NK-92 treated with Interleukin-12 subunit alpha and Interleukin-12 subunit beta, amount 100 ng/mL, for 24 hours (cell line): Measurements from ENCODE around the gene ARPC5.

Experiments
- DNase-seq: peaks from one replicate; lab custom pipeline; 2025; lab: John Stamatoyannopoulos, UW

The ARPC5 gene

DNA sequence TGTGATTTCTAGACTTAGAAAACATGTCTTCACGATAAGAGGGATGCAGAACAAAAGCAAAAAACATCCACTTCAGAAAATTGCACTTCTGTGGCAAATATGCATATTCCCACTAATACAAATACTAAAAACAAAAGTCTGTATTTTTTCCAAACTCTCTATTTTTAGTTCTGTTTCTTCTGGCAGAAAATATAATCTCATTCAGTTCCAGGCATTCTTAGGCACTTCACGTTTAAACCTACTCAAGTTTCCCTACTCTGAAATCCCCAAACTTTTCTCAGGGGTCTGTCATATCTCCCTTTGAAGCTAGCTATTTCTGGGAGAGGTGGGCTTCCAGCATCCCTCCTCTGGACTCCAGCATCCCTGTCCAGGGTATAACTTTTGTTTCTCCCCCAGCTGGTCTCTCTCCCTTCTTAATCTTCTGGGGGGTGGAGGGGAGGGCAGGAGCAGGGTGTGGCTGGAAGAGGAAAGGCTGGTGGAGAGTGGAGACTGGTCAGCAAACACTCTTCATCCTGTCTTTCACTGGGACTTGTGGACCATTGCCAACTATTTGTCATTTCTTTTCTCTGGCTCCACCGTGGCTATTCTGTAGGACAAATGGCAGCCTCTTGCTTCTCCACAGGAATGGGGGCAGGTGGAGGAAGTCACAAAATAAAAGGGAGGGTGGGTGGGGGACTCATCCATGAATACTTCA lies 25.7 kb downstream of the ARPC5 start:
- no peak for DNase-seq

DNA sequence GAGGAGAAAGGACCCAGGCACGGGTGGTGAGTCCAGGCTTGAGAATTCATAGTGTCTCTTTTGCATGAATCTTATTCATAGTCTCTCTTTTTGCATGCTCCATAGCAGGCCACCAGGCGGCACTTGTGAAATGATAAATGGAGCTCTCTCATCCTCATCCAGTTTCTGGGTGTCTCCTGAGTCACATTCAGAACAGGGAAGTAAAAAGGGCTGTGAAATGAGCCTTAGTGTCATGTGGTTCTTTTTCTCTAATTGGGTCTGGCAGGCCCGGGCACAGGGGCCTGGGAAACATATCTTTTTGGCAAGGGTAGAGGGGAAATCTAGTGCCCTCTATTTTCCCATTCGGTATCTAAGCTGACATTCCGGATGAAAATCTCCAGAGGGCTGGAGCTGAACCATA lies 26.3 kb downstream of the ARPC5 start:
- DNase-seq: no peak

DNA sequence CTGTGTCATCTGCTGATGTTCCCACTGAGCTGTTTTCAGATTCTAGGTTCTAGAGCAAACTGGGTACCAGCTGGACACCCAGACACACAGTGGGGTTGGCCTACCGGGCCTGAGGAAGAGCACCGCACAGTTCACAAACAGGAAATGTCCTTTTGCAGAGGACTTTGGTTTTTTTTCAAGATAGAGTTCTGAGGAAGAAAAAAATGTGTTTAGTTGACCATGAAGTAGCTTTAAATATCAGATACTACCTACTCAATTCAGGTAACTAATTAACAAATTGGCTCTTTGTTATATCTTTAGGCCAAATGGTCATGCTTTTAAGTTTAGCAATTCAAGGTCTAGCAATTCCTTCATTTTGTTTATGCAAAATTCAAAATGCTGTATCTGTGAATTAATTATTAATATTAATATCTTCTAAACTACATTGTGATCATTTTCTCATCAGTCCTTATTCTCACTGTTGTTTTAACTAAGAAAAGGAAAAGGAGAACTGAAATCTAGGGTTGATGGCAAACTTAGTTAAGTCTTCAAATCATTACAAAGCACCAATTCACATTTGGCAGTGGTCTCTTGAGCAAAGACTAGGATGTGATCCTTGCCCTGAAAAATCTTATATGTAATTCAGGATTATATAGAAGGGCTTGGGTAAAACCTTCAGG lies 28.1 kb downstream of the ARPC5 start:
- no peak for DNase-seq

DNA sequence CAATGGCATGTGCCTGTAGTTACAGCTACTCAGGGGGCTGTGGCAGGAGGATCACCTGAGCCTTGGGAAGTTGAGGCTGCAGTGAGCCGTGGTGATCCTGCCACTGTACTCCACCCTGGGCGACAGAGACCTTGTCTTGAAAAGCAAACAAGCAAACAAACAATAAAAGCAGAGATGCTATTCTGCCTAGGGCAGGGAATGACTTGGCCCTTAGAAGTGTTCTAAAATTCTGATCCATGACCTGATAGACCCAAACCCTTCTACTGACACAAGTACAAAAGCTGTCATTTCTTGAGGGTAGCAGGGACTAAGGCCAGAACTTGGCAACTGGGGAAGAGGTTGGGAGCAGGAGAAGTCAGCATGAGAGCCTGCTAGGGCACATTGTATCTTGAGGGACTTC lies 29.7 kb downstream of the ARPC5 start:
- DNase-seq: no peak

DNA sequence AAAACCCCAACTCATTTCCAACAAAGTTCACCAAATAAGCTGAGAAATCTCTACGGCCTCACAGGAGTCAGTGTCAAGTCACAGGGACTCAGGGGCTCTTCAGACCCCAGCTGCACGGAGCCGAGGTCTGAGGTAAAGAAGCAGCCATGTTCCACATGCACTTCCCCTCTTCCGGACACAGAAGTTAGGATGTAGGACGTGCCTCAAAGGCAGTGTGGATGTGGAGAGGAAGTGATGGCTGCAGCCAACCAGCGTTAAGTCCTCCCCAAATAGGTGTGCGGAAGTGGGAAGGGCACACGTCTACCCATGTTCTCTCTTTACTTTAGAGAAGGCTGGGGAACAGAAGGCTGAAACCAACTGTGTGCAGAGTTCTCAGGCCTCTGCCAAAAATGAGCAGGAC lies 30.8 kb downstream of the ARPC5 start:
- DNase-seq: no peak

DNA sequence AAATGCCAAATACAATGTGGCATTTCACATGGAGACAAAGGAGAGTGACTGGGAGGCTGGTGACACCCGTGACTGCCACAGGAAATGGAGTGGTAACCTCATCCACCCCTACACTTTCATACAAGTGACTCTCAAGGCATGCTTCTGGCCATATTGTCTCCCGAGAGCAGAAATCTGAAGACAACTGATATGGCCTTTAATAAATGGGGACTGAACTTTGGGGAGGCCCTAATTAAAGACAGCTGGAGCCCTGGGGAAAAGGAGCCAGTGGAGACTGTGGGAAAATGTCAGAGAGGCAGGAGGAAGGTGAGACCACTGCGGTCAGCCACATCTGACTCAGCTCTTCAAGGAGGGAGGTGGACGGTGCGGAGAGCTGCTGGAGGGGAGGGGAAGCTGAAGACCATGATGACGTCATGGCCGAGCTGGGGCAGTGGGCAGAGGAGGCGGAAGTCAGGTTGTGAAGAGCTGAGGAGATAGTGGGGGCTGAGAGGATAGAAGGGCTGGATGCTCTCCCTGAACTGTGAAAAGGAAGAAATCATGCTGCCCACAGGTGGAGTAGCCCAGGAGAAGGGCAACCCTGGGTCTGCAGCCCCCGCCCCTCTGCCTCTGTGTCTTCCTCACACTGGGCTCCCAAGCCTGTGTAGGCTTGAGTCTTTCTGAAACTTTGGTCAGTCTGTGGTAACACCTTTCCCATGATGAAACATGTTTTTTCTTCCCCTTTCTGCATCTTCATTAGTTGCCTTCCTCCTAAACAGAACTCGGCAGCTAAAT lies 31.4 kb downstream of the ARPC5 start:
- no peak for DNase-seq

DNA sequence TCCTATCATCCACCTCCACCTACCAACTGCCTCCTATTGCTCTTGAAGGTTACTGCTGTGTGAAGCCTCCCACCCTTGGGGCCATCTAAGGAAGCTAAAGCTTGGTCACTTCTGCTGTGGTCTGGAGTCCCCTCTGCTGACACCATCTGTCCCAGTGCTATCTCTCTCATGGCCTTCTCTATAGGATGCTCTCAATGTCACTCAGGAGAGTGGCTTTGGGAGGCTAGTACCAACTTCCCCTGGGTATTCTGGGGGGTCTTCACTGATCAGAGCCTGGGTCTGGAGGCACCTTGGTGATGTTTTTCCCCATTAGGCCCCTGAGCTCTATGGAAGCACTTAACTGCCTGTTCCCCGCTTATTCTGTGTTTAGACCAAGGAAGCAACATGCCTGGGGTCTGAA lies 33.1 kb downstream of the ARPC5 start:
- DNase-seq: no peak

DNA sequence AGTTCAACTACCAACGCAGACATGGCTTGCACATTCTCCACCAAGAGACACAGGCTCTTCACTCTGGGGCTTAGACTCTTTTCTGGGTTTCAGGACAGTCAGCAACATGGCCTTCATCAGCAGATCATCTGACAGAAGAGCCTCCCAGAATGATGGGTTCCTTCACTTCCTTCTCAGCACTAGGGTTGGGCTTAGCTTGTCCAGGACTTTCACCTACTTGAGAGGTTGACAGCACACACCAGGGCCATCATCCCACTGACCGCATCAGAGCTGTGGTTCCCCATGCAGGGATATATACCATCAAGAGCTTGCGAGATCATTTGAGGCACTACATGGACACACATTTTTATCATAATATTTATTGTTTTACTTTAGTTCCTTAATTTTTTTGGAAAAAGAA lies 34.9 kb downstream of the ARPC5 start:
- no peak for DNase-seq

DNA sequence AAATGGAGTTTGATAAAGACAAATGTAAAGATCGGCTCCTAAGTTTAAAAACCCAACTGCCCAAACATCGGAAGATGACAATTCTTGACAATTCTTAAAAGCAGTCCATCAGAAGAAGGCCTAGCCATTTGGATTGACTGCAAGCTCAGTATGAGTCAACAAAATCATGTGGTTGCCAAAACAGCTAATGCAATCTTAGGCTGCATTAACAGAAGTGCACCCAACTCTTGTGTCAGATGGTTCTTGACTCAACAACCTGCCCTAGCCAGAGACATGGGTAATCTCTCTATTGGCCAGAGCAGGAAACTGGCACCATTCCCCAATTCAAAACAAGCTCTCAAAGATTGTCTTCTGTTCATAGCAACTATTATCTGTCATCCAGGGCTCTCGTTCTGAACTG lies 35.4 kb downstream of the ARPC5 start:
- DNase-seq: no peak

DNA sequence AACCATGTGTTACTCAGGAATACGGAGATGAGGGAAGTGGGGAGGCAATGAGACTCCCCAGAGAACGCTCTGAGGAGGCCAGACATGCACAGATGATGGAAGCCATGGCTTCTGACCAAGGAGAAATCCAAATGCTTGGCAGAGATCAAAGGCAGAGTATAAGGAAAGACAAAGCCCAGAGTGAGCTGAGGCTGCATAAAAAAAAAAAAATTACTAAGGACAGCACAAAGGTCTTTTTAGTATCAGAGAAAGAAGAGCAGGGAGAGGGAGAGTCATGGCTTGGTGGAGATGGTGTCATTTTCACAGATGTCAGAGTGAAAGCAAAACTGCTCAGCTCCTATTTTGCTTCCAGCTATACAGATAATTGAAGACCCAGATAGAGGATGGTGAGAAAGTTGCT lies 37.2 kb downstream of the ARPC5 start:
- DNase-seq: no peak

DNA sequence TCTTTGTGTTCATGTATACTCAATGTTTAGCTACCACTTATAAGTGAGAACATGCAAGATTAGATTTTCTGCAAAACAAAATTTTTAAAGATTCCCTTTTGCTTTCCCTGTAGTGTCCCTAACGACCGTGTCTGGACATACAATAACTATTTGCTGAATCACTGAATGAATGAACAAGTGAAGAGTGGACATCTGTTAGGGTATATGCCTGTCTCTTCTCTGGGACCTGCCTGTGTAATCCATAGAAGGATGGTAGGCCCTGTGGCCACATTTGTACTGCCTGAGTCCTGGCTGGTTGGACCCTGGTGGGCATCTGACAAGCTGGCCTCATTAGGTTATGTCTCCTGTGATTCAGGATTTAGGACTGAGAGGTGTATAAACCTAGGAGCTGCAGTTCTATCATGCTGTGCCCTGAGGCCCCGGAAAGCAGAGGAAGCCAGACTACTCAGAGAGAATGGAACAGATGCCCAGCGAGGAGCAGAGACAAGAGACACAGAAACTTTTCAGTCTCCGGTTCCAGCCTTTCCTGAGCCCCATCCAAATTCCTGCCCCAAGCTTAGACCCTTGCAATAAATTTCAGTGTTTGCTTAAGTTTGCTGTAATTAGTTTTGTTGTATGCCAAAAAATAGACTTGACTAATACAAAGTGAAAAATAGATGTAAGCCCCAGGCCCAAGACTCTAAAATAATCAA lies 37.8 kb downstream of the ARPC5 start:
- DNase-seq: no peak

DNA sequence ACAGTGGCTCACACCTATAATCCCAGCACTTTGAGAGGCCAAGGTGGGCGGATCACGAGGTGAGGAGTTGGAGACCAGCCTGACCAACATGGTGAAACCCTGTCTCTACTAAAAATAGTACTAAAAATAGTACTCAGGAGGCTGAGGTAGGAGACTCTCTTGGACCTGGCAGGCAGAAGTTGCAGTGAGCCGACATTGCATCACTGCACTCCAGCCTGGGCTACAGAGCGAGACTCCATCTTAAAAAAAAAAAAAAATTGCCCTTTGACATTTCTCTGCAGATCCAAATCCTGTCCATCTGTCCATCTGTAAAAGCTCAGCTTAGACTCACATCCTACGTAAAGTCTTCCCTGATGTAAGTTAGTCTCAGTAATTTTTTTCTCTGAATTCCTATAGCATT lies 39.1 kb downstream of the ARPC5 start:
- no peak for DNase-seq

DNA sequence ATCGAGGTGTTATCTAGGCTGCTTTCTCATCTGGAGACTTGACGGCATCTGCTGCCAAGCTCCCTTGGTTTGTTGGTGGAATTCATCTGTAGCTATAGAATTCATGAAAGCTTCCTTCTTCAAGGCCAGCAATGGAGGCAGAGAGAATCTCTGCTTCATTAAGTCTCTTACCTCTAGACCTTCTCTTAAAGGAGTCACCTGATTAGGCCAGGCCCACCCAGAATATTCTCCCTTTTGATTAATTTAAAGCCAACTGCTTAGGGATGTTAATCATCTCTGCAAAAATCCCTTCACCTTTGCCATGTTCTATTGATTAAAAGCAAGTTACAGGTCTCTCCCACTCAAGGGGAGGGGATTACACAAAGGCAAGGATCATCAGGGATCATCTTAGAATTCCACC lies 40.0 kb downstream of the ARPC5 start:
- no peak for DNase-seq

DNA sequence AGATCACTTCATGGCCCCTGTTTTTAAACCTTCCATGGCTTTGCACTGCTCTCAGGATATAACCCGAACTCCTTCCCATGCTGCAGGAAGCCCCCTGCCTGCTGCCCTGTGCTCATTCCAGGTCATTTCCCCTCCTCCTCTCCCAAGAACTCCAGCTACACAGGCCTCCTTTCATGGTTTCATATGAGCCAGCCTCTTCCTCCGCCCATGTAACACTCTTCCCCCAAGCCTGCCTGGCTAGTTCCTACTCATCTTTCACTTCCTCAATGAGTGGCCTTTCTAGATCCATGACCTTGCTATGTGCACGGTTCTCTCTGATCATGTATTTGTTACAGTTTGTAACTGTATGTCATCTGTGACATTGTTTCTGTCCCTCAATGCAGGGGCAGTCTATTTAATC lies 42.2 kb downstream of the ARPC5 start:
- no peak for DNase-seq

DNA sequence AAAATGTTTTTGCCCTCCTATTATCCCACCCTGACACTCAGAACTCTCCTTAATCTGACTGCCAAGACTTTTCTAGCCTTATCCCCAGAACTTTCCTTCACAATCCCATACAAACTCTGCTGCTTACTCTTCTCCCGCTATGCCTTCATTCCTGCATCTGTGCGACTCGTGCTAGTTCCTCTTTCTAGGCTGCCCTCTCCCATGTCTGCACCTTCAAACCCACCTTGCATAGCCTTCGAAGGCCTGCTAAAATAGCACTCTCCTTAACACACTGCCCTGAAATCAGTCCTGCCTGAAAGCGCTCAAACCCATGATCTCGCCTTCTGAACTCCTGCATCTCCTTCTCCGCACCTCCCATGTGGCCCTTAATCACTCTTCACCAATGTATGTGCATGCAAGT lies 42.9 kb downstream of the ARPC5 start:
- DNase-seq: no peak

DNA sequence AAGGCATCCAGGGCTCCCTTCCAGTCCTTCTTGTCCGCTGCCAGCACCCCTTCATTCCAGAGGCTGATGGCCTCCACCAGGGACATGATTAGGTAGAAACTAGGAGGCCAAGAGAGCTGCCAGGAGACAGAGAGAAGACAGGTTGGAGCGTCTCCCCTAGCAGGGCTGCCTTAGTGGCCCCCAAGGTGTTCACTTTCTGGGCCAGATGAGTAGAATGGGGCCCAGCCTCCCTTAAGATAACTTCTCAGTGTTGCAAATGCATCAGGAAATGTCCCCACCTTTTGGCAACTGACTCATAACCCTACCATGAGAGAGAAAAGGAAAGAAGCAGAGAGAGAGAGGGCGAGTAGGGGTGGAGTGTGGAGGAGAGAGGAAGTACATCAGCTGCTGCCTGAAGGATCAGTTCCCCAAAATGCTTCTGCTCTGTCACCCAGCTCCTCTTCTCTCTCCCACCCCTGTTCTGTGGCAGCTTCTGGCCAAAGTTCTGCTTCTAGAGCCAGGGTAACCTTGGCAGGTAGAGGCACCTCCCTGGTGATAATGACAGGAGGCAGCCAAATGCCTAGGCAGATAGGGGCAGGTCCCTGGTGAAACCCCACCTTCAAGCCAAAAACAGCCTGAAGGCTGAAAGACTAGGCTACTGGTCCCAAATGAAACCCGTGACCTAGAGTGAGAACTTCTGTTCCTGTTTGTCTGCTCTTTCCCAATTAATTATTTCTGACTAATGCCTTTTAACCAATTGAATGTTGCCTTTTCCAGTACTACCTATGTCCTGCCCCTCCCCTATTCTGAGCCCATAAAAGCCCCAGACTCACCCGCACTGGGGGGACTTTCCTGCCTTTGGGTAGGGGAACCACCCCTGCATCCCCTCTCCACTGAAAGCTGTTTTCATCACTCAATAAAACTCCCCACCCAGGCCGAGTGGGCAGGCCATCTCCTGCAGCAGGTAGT lies 45.1 kb downstream of the ARPC5 start, which contains the start of gene NCF2:
Gene NCF2 (minus strand): TSS at position 216 of the 948 bp plus-strand sequence. CDS start 130 bp downstream, at position 86.
- DNase-seq: peak; percentile 44

DNA sequence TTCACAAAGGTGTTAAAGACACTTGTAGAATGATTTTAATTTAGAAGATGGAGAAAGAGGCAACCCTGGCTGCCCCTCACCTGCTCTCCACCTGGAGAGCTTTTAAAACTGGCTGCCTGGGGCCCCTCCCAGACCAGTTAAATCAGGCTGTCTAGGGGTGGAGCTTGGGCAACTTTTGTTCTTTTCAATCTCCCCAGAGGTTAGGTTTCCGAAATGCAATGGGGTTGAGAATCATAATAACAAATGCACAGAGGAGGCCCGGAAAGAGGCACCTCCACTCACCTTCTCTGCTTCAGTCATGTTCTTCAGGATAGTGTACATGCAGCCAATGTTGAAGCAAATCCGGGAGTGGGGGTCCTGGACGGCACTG lies 45.7 kb downstream of the ARPC5 start:
- DNase-seq: no peak

DNA sequence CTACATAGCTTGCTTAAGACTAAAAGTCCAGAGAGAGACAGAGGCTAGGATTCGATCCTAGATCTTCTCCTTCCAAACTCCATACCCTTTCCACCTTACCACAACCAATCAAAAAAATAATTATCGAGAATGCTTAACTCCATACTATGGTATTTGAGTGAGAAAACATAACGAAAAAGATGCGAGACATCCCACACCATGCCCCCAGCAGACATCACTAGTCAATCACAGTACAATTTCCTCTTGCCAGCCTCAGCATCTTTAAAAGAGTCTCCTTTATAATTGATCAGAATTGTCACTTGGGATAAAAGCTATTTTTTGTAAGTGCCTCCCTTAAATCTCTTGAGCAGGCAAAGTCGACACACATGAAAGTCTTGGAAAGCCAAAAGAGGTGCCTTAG lies 46.2 kb downstream of the ARPC5 start:
- no peak for DNase-seq

DNA sequence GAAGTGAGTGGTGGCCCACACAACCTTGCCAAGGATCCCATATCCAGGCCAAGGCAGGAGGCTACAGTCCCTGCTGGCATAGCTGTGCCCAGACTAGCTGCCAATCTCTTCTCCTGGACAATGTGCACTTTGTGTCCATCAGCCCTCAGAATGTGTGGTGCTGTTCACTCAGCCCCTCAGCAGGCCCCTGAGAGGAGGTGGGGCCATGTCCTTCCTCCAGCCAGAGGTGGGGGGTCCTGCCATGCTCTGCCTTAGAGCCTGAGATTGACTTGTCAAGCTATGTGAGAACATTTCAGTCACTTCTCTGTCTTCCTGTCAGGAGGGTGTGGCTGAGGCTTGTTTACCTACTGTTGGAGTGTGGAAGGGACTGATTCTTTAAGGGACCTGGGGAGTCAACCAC lies 46.8 kb downstream of the ARPC5 start:
- DNase-seq: no peak

DNA sequence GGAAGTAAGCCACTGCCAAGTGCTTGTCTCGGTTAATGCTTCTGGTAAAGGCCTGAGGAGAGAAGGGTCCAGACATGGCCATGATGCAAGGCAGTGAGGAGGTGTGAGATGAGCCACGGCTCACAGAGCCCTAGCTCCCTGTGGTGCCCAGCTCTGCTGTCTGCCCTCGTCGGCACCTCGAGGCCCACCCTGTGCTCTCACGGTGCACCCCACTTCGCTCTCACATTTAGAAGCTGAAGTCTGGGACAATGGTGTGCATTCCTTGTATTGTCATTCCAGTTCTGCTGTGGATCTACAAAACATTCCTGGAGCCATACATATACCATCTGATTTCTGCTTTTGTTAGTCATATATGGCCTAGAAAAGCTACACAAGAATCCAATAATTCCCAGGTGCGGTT lies 48.7 kb downstream of the ARPC5 start:
- no peak for DNase-seq

DNA sequence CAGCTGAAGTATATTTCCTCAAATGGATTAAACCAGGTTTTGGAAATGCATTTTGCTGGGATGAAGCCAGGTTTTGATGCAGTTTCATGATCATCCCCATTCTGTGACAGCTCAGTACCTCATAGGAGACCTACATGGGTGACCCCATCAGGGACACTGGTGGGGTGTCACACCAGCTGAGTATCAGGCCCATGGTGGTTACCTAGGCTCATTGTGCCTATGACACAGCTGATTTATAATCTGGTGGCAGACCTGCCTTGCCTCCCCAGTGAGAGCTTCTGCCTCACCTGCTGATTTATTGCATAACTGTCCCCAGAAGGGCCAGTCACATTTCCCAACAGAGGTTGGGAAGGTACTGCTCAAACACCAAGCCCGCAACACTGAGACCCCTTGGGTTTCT lies 49.1 kb downstream of the ARPC5 start:
- no peak for DNase-seq

DNA sequence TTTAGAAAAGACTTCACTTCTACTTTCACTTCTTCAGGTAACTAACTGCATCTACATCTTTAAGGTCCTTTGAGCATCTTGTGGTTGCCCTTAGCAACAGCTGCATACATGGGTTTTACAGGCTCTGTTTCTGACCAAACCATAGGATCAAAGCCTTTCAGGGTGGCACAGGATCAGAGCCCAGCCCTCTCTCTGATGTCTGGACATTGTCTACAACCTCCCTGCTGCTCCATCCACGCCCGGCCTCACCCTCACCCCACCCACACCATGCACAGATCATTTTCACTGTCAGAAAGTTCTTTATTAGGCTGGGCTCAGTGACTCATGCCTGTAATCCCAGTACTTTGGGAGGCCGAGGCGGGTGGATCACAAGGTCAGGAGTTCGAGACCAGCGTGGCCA lies 50.5 kb downstream of the ARPC5 start:
- no peak for DNase-seq
